Measurements from ENCODE around the gene CAPRIN1.
"Not testable (repeated sequence)": the region's sequence is repeated elsewhere in the genome, so short reads cannot be mapped to it uniquely, and the experiment has no call there.

The CAPRIN1 gene

GRCh38 chr11:34091825-34092224, 40.3 kb downstream of the CAPRIN1 start:
- no peak for DNase-seq (ENCODE audit: low read depth in 2 of 2)

- DNase-seq (ENCODE audit: low read depth in 2 of 2), result not testable (repeated sequence)
Observed at GRCh38 chr11:34094900-34095299, 43.4 kb downstream of the CAPRIN1 start.

GRCh38 chr11:34098813-34099212, 47.3 kb downstream of the CAPRIN1 start:
- DNase-seq (ENCODE audit: low read depth in 2 of 2), result no peak

- no peak for DNase-seq (ENCODE audit: low read depth in 2 of 2)
Observed at GRCh38 chr11:34104680-34105078, 53.1 kb downstream of the CAPRIN1 start.

GRCh38 chr11:34105079-34105956, 53.8 kb downstream of the CAPRIN1 start, which contains the start of gene NAT10:
Gene NAT10, plus strand, starts transcription at chr11:34105629. Its CDS starts 2,597 bp downstream, at chr11:34108226.
- DNase-seq (ENCODE audit: low read depth in 2 of 2), result peak; percentile 87 to 91

- no peak for DNase-seq (ENCODE audit: low read depth in 2 of 2)
Observed at GRCh38 chr11:34105957-34106504, 54.5 kb downstream of the CAPRIN1 start.

GRCh38 chr11:34111722-34112270, 60.3 kb downstream of the CAPRIN1 start:
- no peak for DNase-seq (ENCODE audit: low read depth in 2 of 2)

- DNase-seq (ENCODE audit: low read depth in 2 of 2), result no peak
Observed at GRCh38 chr11:34114014-34114413, 62.5 kb downstream of the CAPRIN1 start.

- DNase-seq (ENCODE audit: low read depth in 2 of 2), result no peak
Observed at GRCh38 chr11:34114471-34114870, 62.9 kb downstream of the CAPRIN1 start.

GRCh38 chr11:34120651-34121050, 69.1 kb downstream of the CAPRIN1 start:
- no peak for DNase-seq (ENCODE audit: low read depth in 2 of 2)

- no peak for DNase-seq (ENCODE audit: low read depth in 2 of 2)
Observed at GRCh38 chr11:34124885-34125668, 73.5 kb downstream of the CAPRIN1 start.

- no peak for DNase-seq (ENCODE audit: low read depth in 2 of 2)
Observed at GRCh38 chr11:34126959-34127848, 75.7 kb downstream of the CAPRIN1 start.

GRCh38 chr11:34128824-34129223, 77.3 kb downstream of the CAPRIN1 start:
- no peak for DNase-seq (ENCODE audit: low read depth in 2 of 2)

GRCh38 chr11:34132261-34132965, 80.9 kb downstream of the CAPRIN1 start:
- DNase-seq (ENCODE audit: low read depth in 2 of 2), result no peak

GRCh38 chr11:34134765-34135164, 83.2 kb downstream of the CAPRIN1 start:
- DNase-seq (ENCODE audit: low read depth in 2 of 2), result no peak

GRCh38 chr11:34135439-34135838, 83.9 kb downstream of the CAPRIN1 start:
- no peak for DNase-seq (ENCODE audit: low read depth in 2 of 2)

- DNase-seq (ENCODE audit: low read depth in 2 of 2), result no peak
Observed at GRCh38 chr11:34136420-34136819, 84.9 kb downstream of the CAPRIN1 start.

- no peak for DNase-seq (ENCODE audit: low read depth in 2 of 2)
Observed at GRCh38 chr11:34139346-34139745, 87.8 kb downstream of the CAPRIN1 start.

- no peak for DNase-seq (ENCODE audit: low read depth in 2 of 2)
Observed at GRCh38 chr11:34140149-34140548, 88.6 kb downstream of the CAPRIN1 start.

- no peak for DNase-seq (ENCODE audit: low read depth in 2 of 2)
Observed at GRCh38 chr11:34143048-34143447, 91.5 kb downstream of the CAPRIN1 start.

Data from stimulated activated CD4-positive, alpha-beta T cell treated with anti-CD3 and anti-CD28 coated beads, Interleukin-1b, Interleukin-23, amount 100 ng/mL, for 1 hour (primary cell).